HUDEP-2 (cell line): ENCODE results near the gene SAMD11.
"Not testable (repeated sequence)": the region's sequence is repeated elsewhere in the genome, so short reads cannot be mapped to it uniquely, and the experiment has no call there.

Experiments
- DNase-seq, 76 experiments: peaks; one replicate each; lab custom pipeline; 2025; ENCODE audit not compliant: unreplicated experiment in 76 of 76; lab: John Stamatoyannopoulos, UW

SAMD11 gene

DNA sequence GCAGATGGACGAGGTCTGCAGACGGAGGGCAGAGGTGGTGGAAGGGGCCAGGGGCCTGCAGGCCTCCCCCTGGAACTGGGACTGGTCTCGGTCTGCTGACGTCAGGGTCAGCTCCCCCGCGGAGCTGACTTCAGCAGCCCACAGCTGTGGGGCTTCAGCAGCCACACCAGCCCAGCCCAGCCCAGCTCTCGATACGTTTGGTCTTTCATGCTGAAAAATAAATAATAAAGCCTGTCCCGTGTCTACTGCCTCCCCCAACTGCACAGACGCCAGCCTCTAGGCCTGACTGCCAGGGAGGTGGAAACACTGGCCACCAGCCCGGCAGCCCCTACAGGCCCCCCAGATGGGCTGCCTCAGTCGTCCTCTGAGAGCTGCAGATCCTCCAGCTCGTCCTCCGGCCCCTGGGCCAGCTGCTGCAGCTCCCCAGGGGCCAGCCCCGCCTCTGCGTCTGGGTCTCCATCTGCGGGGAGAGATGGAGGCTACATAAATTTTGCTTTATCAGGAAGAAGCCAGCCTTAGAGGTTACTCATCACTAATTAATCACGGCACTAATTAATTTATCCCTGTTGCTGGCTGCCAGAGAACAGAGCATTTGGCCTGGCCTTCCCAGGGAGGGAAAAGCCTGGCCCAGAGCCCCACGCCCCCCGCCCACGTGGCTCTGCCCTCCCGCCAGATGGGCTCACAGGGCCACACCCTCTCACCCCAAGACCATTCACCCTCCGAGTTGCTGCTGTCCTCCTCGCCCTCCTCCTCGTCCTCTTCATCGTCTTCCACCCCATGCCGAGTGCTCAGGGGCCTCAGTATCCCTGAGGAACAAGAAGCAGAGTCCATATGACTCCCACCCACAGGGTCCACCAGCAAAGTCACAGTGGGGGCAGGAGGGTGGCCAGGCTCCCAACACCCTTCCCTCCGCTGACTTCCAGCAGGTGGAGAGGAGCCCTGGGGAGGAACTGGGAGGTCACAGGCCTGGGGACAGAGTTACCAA lies 20.9 kb downstream of the SAMD11 start:
- DNase-seq: no peak

DNA sequence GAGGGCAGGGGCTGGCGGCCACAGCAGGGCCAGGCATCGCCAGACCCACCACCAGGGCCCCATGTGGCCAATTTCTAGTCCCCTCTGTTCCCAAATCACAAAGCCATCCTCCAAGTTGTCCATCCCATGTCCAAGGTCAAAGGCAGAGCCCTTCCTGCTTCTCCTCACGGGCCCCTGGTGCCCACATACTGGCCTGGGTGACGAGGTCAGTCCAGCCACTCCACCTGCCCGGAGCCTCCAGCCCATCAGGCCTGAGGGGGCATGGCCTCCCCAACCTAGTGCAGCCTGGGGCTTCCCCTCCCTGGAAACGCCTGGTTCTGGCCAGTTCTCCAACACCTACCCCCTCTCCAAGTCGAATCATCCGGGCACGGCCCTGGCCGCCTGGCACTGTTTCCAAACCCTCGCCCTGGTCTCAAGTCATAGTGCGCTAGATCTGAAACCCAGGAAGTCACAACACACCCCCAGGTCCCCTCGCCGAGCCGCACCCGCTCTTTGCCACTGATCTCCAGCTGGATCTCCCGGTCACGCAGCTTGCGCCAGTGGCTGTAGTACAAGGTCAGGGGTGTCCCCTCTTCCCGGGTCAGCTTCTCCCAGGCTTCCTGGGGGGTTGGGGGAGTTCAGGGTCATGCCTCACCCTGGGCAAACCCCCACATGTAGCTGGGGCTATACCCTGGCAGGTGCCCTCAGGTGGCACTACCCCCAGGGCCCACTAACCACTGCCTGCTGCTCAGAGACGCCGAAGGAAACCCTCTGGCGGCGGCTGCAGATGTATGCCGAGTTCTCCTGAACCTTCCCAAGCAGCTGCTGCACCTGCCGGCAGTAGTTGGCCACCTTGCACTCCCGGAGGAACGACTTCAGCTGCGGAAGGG lies 22.2 kb downstream of the SAMD11 start:
- no peak for DNase-seq

DNA sequence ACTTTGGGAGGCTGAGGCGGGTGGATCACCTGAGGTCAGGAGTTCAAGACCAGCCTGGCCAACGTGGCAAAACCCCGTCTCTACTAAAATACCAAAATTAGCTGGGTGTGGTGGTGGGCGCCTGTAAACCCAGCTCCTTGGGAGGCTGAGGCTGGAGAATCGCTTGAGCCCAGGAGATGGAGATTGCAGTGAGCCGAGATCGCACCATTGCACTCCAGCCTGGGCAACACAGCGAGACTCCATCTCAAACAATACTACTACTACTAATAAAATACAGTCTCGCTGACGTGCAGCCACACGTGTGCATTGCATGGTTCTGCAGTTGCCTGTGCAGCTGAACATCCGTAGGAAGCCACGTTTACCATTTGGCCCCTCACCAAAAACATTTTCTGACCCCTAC lies 23.1 kb downstream of the SAMD11 start:
- DNase-seq: not testable (repeated sequence)

DNA sequence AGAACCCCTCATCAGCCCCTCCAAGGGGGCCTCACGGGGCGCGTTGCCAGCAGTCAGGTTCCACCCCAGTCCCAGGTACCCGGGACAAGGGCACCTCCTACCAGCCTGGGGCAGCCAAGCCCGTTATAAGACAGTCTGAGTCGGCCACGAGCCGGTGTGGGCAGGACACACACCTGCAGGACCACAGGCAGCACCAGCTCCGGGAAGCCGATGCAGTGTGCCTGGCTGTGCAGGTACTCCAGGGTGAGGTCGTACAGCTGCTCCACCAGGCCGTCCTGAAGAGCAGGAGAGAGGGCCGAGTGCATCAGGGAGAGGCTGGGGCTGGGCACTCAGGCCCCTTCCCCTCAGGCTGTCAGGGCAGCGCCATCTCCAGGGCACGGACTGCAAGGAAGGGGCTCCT lies 24.2 kb downstream of the SAMD11 start:
- DNase-seq: no peak

DNA sequence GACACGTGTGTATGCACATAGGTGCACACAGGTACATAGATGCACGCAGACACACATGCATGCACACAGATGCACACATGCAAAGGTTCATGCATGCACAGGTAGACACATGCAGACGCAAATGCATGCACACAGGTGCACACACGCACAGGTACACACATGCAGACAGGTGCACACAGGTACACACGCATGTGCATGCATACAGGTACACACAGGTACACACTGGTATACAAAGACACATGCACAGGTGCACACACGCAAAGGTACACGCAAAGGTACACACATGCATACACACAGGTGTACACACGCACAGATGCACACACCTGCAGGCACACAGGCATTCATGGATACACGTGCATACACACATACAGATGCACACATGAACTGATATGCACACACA lies 26.5 kb downstream of the SAMD11 start:
- no peak for DNase-seq

DNA sequence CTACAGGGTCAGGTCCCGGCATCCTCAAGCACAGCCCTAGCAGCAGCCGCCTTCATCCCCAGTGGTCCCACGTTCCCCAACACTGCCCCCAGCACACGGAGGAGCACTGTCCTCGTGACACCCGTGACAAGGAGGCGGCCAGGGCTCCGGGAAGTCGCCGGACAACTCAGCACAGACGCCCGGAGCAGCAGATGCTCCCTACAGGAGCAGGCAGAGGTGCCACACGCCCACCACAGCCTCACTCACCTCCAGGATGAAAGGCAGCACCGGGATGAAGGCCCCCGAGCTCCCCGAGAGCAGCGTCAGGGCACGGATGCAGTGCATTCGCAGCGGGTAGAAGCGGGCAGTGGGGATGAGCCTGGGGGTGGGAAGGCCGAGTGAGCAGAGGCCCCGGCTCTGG lies 27.2 kb downstream of the SAMD11 start:
- DNase-seq: no peak

DNA sequence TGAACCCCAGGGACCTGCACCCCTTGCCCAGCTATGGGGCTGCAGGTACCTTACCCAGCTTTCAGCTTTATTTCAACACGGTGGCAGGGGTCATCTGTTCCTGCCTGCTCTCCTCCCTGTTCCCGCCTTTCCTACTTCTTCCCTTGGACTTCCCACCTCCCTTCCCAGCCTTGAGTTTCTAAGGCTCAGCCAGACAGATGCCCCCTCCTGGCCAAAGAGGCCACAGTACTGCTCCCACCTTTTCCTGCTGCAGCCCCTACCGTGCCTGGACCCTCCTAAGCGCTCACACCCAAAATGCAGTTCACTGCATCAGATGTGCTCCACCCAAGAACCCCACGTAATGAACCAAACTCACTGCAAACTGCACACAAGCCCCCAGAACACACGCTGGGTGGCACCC lies 27.6 kb downstream of the SAMD11 start:
- DNase-seq: no peak

DNA sequence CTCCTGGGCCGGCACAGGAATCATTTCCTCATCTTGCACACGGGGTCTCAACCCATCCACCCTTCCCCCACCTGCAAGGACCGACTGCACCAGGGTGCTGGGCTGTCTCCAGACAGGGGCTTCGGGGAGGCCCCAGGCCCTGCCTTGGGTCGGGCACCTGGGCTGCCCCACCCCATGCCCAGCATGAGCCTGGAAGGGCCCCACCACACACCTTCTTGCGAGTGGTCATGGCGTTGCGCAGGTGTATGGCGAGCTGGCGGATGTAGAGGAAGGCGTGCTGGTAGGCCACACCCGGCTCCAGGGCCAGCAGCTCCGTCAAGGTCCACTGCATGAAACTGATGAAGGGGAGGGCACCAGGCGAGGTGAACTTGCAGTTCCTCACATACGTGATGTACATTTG lies 28.5 kb downstream of the SAMD11 start:
- no peak for DNase-seq

DNA sequence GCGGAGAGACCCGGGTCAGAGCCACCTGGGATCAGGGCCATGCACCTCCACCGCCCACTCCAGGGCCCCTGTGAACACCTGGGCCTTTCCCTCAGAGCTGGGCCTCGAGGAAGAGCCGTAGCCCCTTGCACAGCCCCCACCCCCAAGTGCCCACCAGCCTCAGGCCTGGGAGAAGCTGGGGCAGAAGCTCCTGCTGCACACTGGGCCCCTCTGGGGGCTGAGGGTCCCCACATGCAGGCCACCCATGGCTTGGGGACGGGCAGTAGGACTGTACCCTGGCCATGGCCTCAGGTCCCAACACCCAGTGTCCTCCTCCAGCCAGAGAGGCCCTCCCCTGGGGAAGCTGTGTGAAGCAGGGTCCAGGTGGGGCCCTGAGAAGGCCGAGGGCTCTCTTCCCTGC lies 28.9 kb downstream of the SAMD11 start:
- no peak for DNase-seq

DNA sequence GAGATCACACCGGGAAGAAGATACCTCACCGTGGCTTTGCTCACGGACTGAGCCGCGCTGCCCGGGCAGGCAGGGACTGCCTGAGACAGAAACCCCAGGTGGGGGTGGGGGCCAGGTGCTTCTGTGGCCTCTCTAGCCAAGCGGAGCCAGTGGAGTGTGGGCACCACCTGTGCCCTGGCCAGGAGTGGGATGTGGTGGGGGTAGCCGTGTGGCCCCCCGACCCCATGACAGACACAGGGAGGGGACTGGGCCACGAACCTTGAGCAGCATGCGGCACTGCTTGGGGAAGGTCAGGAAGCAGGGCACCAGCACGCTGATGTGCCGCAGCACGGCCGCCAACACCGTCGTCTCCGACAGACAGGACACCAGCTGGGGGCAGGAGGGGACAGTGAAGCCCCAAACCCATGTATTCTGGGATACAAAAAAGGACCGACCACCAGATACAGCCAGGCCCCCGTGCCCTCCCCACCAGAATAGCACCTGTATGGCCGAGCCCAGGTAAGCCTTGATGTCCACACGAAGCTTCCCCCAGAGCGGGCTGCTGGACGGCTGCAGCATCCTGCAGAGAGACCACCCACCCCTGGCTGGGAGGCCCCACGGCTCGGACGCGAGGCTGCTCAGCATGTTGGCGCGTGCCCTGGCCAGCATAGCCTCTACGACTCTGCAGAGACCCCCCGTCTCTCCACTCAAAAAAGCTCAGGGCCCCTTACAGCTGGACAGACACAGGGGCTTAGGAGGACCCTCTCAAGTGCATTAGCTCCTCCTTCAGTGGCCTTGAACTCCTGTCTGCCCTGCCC lies 30.0 kb downstream of the SAMD11 start:
- DNase-seq: no peak

DNA sequence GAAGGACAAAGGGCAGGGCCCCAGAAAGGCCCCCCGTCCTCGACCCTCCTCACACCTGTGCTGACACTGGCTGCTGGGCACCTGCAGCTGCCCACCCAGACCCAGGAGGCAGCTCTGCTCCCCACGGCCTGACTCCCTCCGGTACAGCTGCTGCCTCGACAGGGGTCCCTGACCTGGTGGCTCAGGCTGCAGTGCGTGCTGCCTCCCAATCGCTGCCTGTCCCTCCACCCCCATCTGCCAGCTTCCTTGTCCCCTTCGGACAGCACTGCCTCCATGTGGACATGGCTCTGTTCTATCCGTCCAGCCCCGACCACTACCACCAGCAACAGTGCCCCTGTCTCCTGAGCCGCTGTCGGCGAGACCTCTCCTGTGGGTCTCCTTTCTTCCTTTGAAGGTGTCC lies 31.2 kb downstream of the SAMD11 start:
- DNase-seq: no peak

DNA sequence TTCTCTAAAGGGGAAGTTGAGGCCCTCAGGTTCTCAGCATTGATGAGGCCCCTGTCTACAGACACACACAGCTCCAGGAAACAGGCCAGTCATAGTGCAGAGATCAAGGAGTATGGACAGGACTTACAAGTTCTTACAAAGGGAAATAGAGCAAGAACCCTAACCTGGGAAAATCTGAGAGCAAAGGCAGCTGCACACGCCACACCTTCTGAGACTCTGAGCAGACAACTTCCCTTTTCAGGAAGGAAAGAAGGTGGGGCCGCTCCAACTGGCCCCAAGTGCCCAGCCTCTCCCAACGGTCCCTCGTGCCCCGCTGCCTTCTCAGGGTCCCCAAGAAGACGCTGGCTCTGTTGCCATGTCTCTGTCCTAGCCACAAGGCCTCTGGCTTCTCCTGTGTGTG lies 31.8 kb downstream of the SAMD11 start:
- no peak for DNase-seq

DNA sequence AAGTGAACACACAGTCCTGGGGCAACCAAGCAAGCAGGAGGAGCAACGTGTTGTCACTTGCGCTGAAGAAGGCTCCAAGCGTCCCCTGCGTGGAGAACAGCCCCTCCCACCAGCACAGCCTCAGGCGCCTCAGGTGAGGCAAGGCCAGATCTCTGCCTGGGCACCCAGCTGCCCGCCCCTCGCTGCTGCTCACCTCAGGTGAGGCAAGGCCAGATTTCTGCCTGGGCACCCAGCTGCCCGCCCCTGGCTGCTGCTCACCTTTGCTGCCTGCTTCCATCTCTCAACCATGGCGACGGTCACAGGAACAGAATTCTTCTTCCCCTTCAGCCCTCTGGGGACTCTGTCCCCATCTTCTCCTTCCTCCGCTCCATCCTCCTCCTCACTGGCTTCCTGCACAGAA lies 32.9 kb downstream of the SAMD11 start:
- DNase-seq: no peak

DNA sequence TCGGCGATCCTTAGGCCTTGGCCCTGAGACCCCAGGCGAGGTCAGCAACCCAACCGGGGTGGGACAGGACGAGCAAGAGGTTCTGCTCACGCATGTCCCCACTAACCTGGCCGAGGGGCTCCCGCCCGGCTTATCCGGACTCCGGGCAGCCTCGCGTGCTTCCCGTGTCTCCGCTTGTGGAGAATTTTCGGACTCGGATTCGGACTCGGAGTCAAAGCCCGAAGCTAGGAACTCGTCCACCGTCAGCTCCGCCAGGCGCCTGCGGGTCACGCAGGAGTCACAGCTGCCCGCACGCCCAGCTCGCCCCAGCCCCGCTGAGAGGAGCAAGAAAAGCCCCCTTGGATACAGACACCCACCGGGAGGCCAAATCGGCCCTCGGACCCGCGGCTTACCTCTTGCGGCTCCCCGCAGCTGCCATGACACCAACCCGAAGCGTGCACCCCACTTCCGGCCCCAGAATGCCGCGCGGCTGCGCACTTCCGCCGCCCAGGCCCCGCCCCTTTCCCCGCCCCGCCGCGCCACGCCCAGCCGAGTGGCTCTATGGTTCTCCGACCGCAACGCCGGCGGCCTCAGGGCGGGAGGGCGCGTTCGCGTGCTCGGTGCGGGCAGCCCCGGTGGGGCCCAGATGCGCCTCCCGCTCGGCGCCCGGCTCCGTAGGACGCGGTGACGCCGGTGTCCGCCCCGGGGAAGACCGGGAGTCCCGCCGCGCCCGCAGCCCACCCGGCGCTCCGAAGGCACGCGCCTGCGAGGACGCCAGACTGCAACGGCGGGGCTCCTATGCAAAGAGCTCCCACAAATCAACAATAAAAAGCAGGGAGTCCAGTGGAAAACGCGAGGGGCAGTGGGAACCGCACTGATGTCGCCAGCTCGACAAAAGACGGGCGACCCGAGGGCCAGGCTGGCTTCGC lies 35.4 kb downstream of the SAMD11 start, which contains the start of gene NOC2L:
Gene NOC2L, minus strand, starts transcription at position 434 of the 908 bp plus-strand sequence. Its CDS starts 16 bp downstream, at position 418.
- peak in 73 of 76 experiments; percentile 32 to 96 (median 88) for DNase-seq

DNA sequence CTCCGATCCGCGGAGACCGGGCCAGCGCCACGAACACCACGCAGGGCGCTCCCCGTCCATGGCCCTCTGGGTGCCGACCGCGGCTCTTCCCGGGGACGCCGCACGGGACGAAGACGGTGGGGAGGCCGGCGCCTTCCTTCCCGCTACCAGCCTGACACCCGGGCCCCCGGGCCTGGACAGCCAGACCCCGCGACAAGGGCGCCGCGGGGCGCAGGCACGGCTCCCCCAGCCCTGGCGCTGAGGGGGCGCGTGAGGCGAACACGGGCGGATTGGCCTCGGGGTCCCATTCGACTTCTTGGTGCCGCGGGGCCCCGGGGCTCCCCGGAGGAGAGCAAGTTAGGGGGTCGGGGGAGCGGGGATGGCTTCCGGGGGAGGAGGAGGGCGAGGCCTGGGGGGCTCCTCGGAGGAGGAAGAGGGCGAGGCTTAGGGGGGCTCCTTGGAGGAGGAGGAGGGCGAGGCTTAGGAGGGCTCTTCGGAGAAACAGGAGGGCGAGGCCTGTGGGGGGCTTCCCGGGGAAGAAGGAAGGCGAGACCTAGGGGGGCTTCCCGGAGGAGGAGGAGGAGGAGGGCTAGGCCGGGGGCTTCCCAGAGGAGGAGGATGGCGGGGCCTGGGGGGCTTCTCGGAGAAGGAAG lies 36.1 kb downstream of the SAMD11 start:
- no peak for DNase-seq

DNA sequence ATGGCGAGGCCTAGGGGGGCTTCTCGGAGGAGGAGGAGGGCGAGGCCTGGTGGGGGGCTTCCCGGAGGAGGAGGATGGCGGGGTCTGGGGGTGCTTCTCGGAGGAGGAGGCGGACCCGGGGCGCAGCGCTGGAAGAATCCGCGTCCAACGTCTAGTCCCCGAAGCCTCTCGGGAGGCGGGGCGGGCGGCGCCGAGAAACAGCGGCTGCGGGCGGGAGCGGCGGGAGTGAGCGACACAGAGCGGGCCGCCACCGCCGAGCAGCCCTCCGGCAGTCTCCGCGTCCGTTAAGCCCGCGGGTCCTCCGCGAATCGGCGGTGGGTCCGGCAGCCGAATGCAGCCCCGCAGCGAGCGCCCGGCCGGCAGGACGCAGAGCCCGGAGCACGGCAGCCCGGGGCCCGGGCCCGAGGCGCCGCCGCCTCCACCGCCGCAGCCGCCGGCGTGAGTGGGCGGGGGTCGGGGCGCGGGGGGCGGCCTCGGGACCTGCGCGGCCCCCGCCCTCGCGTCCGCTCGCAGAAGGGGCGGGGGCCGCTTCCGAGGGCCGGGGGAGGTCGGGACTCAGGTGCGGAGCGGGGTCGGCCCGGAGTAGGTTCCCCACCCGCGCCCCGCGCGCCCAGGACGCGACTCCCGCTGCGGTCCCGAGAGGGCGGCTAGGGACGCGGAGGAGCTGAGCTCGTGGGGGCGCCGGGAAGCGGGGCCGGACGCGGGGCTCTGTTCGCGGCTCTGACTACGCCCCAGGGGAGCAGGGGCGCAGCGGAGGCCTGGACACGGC lies 36.8 kb downstream of the SAMD11 start, which contains the start of gene KLHL17:
Gene KLHL17, plus strand, starts transcription at position 222 of the 769 bp plus-strand sequence. Its CDS starts 110 bp downstream, at position 332.
- DNase-seq: peak in 65 of 76 experiments; percentile 7 to 80 (median 60)

DNA sequence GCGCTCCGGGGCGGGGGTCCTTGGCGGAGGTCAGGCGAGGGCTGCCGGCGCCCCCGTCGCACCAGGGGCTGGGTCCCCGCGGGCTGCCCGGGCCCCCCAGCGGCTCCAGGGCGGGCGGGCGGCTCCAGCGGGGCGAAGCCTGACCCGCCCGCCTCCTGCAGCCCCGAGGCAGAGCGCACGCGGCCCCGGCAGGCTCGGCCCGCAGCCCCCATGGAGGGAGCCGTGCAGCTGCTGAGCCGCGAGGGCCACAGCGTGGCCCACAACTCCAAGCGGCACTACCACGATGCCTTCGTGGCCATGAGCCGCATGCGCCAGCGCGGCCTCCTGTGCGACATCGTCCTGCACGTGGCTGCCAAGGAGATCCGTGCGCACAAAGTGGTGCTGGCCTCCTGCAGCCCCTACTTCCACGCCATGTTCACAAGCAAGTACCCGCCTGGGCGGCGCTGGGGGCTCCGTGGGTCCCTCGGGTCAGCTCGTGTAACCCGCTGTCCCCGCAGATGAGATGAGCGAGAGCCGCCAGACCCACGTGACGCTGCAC lies 37.5 kb downstream of the SAMD11 start:
- DNase-seq: no peak
